ENCODE results near the gene TSPAN10.

DNA sequence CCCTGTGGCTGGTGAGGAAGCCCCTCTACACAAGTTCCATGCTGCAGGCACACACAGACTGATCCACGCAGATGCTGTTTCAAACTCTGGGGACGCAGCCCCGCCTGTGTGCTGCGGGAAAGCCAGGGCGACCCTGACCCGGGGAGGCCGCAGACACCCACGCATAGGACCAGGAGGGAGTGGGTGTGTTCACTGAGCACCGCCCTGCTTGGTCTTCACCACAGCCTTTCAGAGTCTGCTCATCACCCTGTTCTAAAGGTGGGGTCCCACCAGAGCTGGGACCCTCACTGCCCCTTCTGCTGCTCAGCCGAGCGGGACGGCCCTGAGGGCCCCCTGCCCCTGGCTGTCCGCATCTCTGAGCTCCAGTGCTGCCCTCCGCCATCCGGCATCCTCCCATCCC is 7.5 kb downstream of the TSPAN10 start:
- TF ChIP-seq EZH2 (IDR thresholded peaks at IDR 0.05) (no peak), POLR2AphosphoS5 (IDR thresholded peaks at IDR 0.05; ENCODE audit: borderline replicate concordance, low read depth, low read length) (no peak)

Data from SK-N-MC (cell line).